Thyroid gland (tissue), 4 donors: ENCODE measurements around the gene ZNF76. TPM values are rescaled to one million over a fixed set of nuclear protein-coding genes. Genes with fewer than 3 reads are reported as not detected.

Source experiments
- DNase-seq, 2 donors: peaks; one replicate each; pipeline ENCODE4 v3.0.0-alpha.2; 2019
- H3K27ac ChIP-seq, 3 donors: fragments of 200-600 bp; sonication (generic); 1 replicate in 2 of 3; 2 replicates in 1 of 3; pipeline ENCODE4 v1.5.1; 2016 to 2019; ENCODE audit warnings: mild to moderate bottlenecking in 1 of 3, moderate library complexity in 1 of 3
- H3K27me3 ChIP-seq: fragments of 200-600 bp; sonication (generic); one replicate; pipeline ENCODE4 v1.5.1; 2019
- H3K36me3 ChIP-seq, 2 donors: fragments of 200-600 bp; sonication (generic); one replicate each; pipeline ENCODE4 v1.5.1; 2016 to 2019
- H3K4me1 ChIP-seq, 2 donors: fragments of 200-600 bp; sonication (generic); one replicate each; pipeline ENCODE4 v1.5.1; 2017 to 2019
- H3K4me3 ChIP-seq, 3 donors: fragments of 200-600 bp; sonication (generic); replicated peaks in 1 of 3; 1 replicate in 2 of 3; 2 replicates in 1 of 3; pipeline ENCODE4 v1.5.1; 2016; ENCODE audit warnings: mild to moderate bottlenecking in 1 of 3
- H3K9me3 ChIP-seq: fragments of 200-600 bp; sonication (generic); one replicate; pipeline ENCODE4 v1.5.1; 2017
- CTCF ChIP-seq, 6 experiments: fragments of 200-600 bp in 3 of 6; fragments of 450-650 bp in 3 of 6; sonication (generic) in 3 of 6; IDR thresholded peaks; one replicate each; pipeline ENCODE4 v1.5.1; 2016 to 2019; ENCODE audit warnings: antibody characterized with exemption in 6 of 6, mild to moderate bottlenecking in 2 of 6, inconsistent platforms in 1 of 6, moderate library complexity in 1 of 6
- POLR2A ChIP-seq, 2 donors: fragments of 450-650 bp; IDR thresholded peaks; one replicate each; pipeline ENCODE4 v1.6.1; 2017; ENCODE audit warnings: antibody characterized with exemption in 2 of 2, mild to moderate bottlenecking in 2 of 2, moderate library complexity in 1 of 2
- WGBS, 2 donors: methylation state at CpG; one replicate each; pipeline ENCODE4 v1.1.5; 2017; 5-methylcytosine and 5-hydroxymethylcytosine counted together
- intact Hi-C: fragments of 100-400 bp; cut with DNase I; formaldehyde crosslinking; loops from one replicate; pipeline ENCODE4 v1.15.1; 2023
- total RNA-seq, 4 donors: library from RNA; depleted of rRNA; stranded (reverse); fragments of >200 nt; gene quantifications; one replicate each; pipeline ENCODE4 v1.2.3, GENCODE V29; 2016

Gene ZNF76
- total RNA-seq, 4 donors from 2014 or later, result 54.3 to 81.7 (median 71.6) TPM

- TF ChIP-seq CTCF (IDR thresholded peaks at IDR 0.05), result no peak
- no peak for TF ChIP-seq POLR2A (IDR thresholded peaks at IDR 0.05)
- intact Hi-C loops, result no loop called here
- Histone ChIP-seq H3K27ac (no peak overlapping the region), H3K36me3 (no peaks in the 10 kb centered on the region), H3K27me3 (no peaks in the 10 kb centered on the region), H3K9me3 (no peaks in the 10 kb centered on the region), H3K4me1 (no peaks in the 10 kb centered on the region), H3K4me3 (no peak overlapping the region)
- DNase-seq, result no peak
- WGBS, 2 donors, result 92 to 94% methylated on average over 11 to 14 of the region's 19 CpGs
These were observed 52.7 kb downstream of the ZNF76 start for GRCh38 chr6:35312076-35312800.

- no peak overlapping the region for H3K27ac ChIP-seq
- H3K4me1 ChIP-seq, result peaks cover 0 to 3% of the 10 kb centered on the region in 2 donors
- no peaks in the 10 kb centered on the region for H3K27me3 ChIP-seq
- intact Hi-C loops, result no loop called here
- no peak for DNase-seq
- no peaks in the 10 kb centered on the region for H3K36me3 ChIP-seq
- no peak overlapping the region for H3K4me3 ChIP-seq
- TF ChIP-seq POLR2A (IDR thresholded peaks at IDR 0.05), result no peak
- TF ChIP-seq CTCF (IDR thresholded peaks at IDR 0.05), result no peak
- whole genome bisulfite sequencing, 2 donors, result 48 to 77% methylated on average over 2 of the region's 2 CpGs
- H3K9me3 ChIP-seq, result no peaks in the 10 kb centered on the region
These were observed 53.3 kb downstream of the ZNF76 start for GRCh38 chr6:35312807-35313206.

- WGBS, 2 donors, result 58 to 71% methylated on average over 6 to 16 of the region's 28 CpGs
- no peaks in the 10 kb centered on the region for H3K9me3 ChIP-seq
- H3K4me3 ChIP-seq, result peak overlapping the region in 2 of 3 donors; percentile 8 to 22
- no peak for TF ChIP-seq CTCF (IDR thresholded peaks at IDR 0.05)
- no peak for TF ChIP-seq POLR2A (IDR thresholded peaks at IDR 0.05)
- no peaks in the 10 kb centered on the region for H3K27me3 ChIP-seq
- H3K36me3 ChIP-seq, result no peaks in the 10 kb centered on the region
- peaks cover 0 to 6% of the 10 kb centered on the region in 2 donors for H3K4me1 ChIP-seq
- no peak overlapping the region for H3K27ac ChIP-seq
- no peak for DNase-seq
- intact Hi-C loops, result no loop called here
These were observed 58.1 kb downstream of the ZNF76 start for GRCh38 chr6:35317483-35318195.

GRCh38 chr6:35318196-35319171 lies 58.9 kb downstream of the ZNF76 start:
- Histone ChIP-seq H3K4me1 (peaks cover 0 to 6% of the 10 kb centered on the region in 2 donors), H3K27me3 (no peaks in the 10 kb centered on the region), H3K36me3 (no peaks in the 10 kb centered on the region), H3K4me3 (peak overlapping the region; percentile 8 to 22 (median 14)), H3K9me3 (no peaks in the 10 kb centered on the region), H3K27ac (no peak overlapping the region)
- TF ChIP-seq POLR2A (IDR thresholded peaks at IDR 0.05), result peak in 1 of 2 donors; percentile 62
- TF ChIP-seq CTCF (IDR thresholded peaks at IDR 0.05), result peak in 1 of 6 experiments; percentile 26
- peak; percentile 82 to 84 for DNase-seq
- 23 to 41% methylated on average over 32 to 52 of the region's 55 CpGs for WGBS, 2 donors
- intact Hi-C loops, result no loop called here
